ENCODE measurements around the gene STAB2. TPM values are rescaled to one million over a fixed set of nuclear protein-coding genes. Genes with fewer than 3 reads are reported as not detected.

STAB2 gene
- total and polyA plus RNA-seq, 2 of the 4 experiments (the other 2 are of a cell fraction), result not detected

DNA sequence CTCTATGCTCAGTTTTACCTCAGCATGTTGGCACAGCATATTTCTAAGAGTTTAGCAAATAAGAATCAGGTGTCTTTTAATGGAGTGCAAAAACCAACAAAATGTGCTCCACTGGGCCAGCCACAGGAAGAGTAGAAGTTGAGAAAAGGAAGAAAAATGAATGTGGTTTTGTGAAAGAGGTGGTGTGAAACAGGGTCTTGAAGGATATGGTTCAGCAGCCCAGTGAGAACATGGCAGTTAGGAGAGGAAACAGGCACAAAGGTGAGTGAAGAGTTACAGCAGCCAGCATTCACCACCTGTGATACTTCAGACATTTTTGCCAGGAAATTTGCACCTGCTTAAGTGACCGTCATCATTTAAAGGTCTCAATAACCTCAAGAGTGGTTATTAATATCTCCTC, 2.4 kb downstream of the STAB2 start:
- Histone ChIP-seq H4K5ac (ENCODE audit: low read depth, low read length) (no peak overlapping the region), H3K79me1 (ENCODE audit: low read depth in 1 of 2, low read length in 2 of 2) (no peaks in the 10 kb centered on the region), H3K36me3 (ENCODE audit: control insufficient read depth, insufficient read depth, low read length) (no peaks in the 10 kb centered on the region), H3K4me2 (ENCODE audit: low read depth, low read length) (no peak overlapping the region), H4K8ac (ENCODE audit: low read depth in 2 of 2, low read length in 2 of 2) (no peak overlapping the region), H3K18ac (ENCODE audit: low read depth, low read length) (no peak overlapping the region), H2BK20ac (ENCODE audit: low read depth, low read length) (no peak overlapping the region), H2BK15ac (ENCODE audit: low read depth, low read length) (no peak overlapping the region), H3K9me1 (ENCODE audit: insufficient read depth, low read length) (no peaks in the 10 kb centered on the region), H2AK5ac (ENCODE audit: low read depth, low read length) (no peak overlapping the region), H2BK120ac (ENCODE audit: low read depth, low read length) (no peak overlapping the region), H3K14ac (replicated peaks; ENCODE audit: low read depth, low read length) (no peak overlapping the region), H3K23ac (ENCODE audit: low read depth, low read length) (no peak overlapping the region), H4K91ac (ENCODE audit: insufficient read depth, low read depth, low read length) (no peak overlapping the region), H4K20me1 (ENCODE audit: insufficient read depth, low read length) (no peaks in the 10 kb centered on the region), H2BK5ac (ENCODE audit: low read depth, low read length, poor library complexity, severe bottlenecking) (no peak overlapping the region), H3K4me1 (ENCODE audit: control insufficient read depth, insufficient read depth, low read length) (no peaks in the 10 kb centered on the region), H3K4ac (ENCODE audit: low read depth, low read length) (no peak overlapping the region), H3K56ac (ENCODE audit: extremely low read depth, insufficient read depth, low read length) (no peak overlapping the region), H3K27me3 (ENCODE audit: control insufficient read depth, insufficient read depth, low read length) (no peaks in the 10 kb centered on the region; the same call in 1 of the 2 replicates), H3K4me3 (ENCODE audit: insufficient read depth, low read depth, low read length) (no peak overlapping the region), H3K9me3 (ENCODE audit: control insufficient read depth, insufficient read depth, low read length) (no peaks in the 10 kb centered on the region), H3K27ac (ENCODE audit: insufficient read depth, low read length) (no peak overlapping the region), H2AK9ac (replicated peaks; ENCODE audit: low read depth, low read length, poor library complexity) (no peak overlapping the region), H2AFZ (replicated peaks; ENCODE audit: low read length, poor library complexity) (no peak overlapping the region), H3K9ac (ENCODE audit: low read depth, low read length) (no peak overlapping the region)
- BruUV-seq (replicated peaks), result no TSS peak
- WGBS, 2 experiments (ENCODE audit: extremely low coverage in 2 of 2, insufficient read length in 1 of 2), result no CpG with 5 or more reads among the region's 1 CpG
- CTCF ChIA-PET, result no interaction called here
- intact Hi-C loops (cut with micrococcal nuclease), result no loop called here
- TF ChIP-seq NFE2L2 (IDR thresholded peaks at IDR 0.05; ENCODE audit: low read depth, low read length) (no peak), RAD21 (IDR thresholded peaks at IDR 0.05; ENCODE audit: low read length) (no peak)
- in situ Hi-C loops (cut with MboI; ENCODE audit: low sequenced_read_pairs), result no loop called here
- DNase-seq (no peak), ATAC-seq (ENCODE audit: low read depth) (no peak)
- POLR2A ChIA-PET (ENCODE audit: unreplicated experiment), result no interaction called here
- dilution Hi-C loops (cut with HindIII; ENCODE audit: low sequenced_read_pairs, unreplicated experiment), result no loop called here
